ENCODE measurements around the gene PSMC1.

- TF ChIP-seq CTCF (conservative IDR thresholded peaks at IDR 0.05; ENCODE audit: low read depth, low read length) (no peak), EZH2 (IDR thresholded peaks at IDR 0.05; ENCODE audit: borderline replicate concordance, low read depth, low read length, poor library complexity, severe bottlenecking) (no peak)
Measured at GRCh38 chr14:90321891-90322290, 65.5 kb downstream of the PSMC1 start.

Measured in A673 (cell line).